Uterus (tissue), 2 donors: ENCODE results near the gene CLNK.

Experiments
- CTCF ChIP-seq, 4 experiments: fragments of 200-600 bp in 2 of 4; fragments of 450-650 bp in 2 of 4; sonication (generic) in 2 of 4; IDR thresholded peaks; one replicate each; pipeline ENCODE4 v1.5.1; 2016 to 2019; ENCODE audit warnings: antibody characterized with exemption in 4 of 4, mild to moderate bottlenecking in 2 of 4, moderate library complexity in 1 of 4
- POLR2A ChIP-seq, 2 donors: fragments of 450-650 bp; IDR thresholded peaks; one replicate each; pipeline ENCODE4 v1.6.1; 2016; ENCODE audit warnings: antibody characterized with exemption in 2 of 2, mild to moderate bottlenecking in 1 of 2, moderate library complexity in 1 of 2

- TF ChIP-seq POLR2A (IDR thresholded peaks at IDR 0.05) (no peak), CTCF (IDR thresholded peaks at IDR 0.05) (no peak)
Observed at GRCh38 chr4:10581022-10581421, 103.5 kb downstream of the CLNK start.
